Fibroblast of skin of back (primary cell): Measurements from ENCODE around the gene ATF6B.
A peak's percentile ranks its signal among the peaks of the same experiment; 100 is the strongest.
"Not testable (repeated sequence)": the region's sequence is repeated elsewhere in the genome, so short reads cannot be mapped to it uniquely, and the experiment has no call there.

ENCODE experiments used
- DNase-seq: peaks from one replicate; pipeline ENCODE4 v3.0.0-alpha.2; 2013

Gene ATF6B

DNA sequence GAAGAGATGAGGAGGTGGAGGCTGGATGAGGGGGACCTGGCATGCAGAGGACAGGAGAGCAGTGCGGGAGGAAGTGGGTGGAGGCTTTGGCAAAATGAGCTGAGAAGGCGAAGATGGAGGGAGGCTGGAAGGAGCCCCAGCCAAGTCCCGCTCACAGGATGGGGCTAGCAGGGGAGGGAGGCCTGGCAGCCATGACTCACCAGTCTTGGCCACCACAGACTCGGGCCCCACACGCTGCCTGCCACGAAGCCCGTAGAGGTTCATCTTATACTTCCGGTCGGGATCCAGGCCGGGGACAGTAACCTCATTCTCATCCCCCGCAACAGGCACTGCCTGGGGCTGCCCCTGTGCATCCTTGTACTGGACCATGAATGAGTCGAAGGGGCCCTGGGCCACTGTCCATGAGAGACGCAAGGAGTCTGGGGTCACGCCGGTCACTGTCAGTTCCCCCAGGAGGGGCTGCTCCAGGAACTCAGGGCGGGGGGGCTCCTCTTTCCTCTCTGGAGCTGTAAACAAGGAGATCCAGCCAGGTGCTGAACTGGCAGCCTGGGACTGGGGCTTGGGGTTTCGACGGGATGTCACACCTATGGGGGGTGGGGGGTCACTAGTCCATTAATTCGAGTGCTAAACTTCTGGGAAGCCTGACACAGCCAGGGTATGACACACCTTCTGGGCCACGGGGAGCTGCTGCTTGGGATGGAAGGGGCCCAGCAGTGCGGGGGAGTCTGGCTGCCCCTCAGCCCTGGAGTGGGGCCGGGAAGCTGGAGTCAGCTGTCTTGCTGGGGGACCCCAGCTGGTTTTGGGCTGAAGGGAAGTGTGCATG is 46.7 kb downstream of the ATF6B start:
- peak; percentile 96 for DNase-seq

- no peak for DNase-seq
Observed at GRCh38 chr6:32079566-32080290, 48.3 kb downstream of the ATF6B start.

DNA sequence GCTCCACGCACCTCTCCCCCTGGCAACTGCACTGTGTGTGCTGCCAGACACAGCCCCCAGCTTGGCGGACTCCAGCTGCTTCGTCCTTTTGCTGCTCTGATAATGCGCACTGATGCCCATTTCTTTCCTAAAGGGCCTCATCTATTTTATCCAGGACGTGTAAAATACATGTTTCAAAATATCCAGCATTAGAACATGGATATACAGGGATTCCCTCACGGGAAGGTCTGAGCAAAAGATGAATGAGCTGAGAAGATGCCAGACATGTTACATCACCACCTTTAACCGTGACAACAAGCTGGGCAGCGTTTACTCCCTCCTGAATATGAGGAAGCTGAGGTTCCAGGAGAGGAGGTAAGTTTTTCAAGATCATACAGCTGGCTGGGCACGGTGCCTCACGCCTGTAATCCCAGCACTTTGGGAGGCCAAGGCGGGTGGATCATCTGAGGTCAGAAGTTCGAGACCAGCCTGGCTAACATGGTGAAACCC is 51.7 kb downstream of the ATF6B start:
- peak; percentile 84 for DNase-seq

DNA sequence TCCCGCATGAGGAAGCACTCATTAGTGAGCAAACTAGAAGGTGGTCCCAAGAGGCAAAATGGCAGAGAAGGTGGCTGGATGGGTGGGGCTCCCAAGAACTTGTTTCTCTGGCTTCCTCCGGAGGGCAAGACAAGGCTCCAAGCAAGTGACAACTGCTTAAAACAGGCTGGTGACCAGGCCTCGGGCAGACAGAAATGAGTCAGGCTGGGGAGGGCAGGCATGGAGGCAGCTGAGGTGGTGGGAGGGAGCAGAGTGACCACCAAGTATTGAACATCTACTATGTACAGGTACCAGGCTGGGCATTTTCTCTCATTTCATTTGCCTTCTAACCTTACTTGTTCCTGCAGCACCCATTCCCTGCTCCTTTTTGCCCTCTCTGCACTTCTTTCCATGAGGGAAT is 52.3 kb downstream of the ATF6B start:
- peak; percentile 39 for DNase-seq

DNA sequence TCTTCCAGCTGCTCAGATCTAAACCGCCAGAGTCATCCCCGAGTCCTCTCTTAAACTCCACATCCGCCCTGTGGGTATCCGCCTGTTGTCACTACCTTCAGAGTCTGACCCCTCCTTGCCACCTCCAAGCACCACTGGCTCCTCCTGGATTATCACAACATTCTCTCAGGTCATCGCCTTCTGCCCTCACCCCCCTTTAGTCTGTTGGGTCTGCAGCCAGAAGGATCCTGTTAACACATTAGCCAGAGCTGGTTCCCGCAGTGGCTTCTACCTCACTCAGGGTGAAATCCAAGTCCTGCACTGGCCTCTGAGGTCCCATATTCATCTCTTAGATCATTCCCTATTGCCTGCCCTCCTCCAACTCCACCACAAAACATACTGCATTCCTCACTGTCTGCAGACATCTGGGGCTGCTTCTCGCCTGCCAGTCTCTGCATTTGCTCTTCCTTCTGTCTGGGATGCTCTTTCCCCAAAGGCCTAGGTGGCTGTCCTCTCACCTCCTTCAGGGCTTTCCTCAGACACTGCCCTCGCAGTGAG is 53.0 kb downstream of the ATF6B start:
- DNase-seq, result peak; percentile 59

- DNase-seq, result no peak
Observed at GRCh38 chr6:32073613-32074012, 54.4 kb downstream of the ATF6B start.

- DNase-seq, result no peak
Observed at GRCh38 chr6:32073101-32073500, 54.9 kb downstream of the ATF6B start.

- no peak for DNase-seq
Observed at GRCh38 chr6:32070814-32071543, 57.1 kb downstream of the ATF6B start.

GRCh38 chr6:32069878-32070515 is 58.0 kb downstream of the ATF6B start:
- DNase-seq, result no peak

GRCh38 chr6:32069460-32069859 is 58.6 kb downstream of the ATF6B start:
- no peak for DNase-seq

DNA sequence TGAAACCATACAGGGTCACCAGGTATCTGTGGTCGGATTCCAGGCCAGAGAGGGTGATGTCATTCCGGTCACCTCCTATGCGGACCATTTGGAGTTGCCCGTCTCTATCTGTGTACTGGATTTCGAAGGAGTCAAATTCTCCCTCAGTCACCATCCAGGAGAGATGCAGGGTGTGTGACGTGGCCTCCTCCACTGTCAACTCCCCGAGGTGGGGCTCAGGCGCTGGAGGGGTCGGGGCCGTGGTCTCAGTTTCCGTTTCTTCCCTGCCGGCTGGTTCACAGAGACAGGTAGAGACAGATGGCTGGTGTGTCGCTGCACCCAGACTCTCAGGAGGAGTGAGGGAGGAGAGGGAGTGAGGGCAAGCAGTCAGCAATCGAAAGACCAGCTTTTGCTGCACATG is 59.2 kb downstream of the ATF6B start:
- no peak for DNase-seq

DNA sequence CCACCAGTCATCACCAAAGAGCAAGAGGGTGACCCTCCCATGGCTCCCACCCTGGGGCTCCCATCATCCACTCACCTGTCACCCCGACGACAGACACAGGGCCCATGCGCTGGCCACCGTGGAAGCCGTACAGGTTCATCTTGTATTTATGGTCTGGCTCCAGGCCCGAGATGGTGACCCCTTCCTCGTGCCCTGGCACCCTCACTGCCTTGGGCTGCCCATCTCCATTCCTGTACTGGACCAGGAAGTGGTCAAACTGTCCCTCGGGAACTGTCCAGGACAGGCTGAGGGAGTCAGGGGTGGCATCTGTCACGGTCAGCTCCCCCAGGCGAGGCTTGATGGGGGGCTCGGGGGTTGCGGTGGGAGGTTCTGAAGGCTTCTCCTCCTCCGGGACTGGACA is 59.7 kb downstream of the ATF6B start:
- not testable (repeated sequence) for DNase-seq

GRCh38 chr6:32067521-32067920 is 60.5 kb downstream of the ATF6B start:
- not testable (repeated sequence) for DNase-seq
